ENCODE results near the gene MAT1A.

The MAT1A gene

DNA sequence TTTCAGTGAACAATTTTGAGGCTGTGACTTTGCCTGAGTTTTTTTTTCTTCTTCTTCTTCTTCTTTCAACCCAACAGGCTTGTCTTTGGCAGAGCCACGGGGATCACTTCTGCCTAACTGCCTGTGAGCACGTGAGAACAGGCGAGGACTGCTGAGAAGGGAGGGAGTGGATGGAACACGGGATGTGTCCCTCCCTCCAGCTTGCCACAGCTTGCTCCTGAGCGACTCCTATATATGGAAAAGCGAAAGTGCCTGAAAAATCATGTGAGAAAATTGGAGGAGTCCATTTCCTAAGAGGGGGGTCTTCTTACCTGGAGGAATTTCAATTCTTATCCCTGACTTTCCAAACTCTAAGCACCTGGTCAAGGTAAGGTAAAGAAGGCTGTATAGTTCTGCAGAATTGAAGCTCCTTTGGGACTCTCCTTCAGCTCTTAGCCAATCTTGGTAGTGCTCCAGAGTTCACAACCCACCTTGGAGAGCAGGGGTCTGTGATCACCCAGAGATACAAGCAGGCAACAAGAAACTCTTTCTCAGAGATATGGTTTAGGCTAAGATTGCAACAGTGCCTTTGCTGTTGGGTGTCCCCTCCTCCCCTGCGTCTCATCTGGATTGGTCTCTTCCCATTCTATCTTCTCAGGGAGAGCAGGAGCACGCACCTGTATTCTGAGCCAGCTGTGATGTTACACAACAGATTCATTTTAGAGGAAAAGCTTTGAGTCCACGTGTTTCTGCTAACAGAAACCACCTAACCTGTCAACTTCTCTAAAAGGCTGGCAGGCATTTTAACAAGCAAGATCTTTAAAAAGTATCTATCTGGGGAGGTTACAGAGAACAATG lies at the start of gene MAT1A:
TSS of gene MAT1A (minus strand) at position 208 of the 837 bp plus-strand sequence. CDS start 235 bp downstream, outside the sequence.
- no peak for DNase-seq (ENCODE audit: low spot score)
- TF ChIP-seq, protein P1, sequence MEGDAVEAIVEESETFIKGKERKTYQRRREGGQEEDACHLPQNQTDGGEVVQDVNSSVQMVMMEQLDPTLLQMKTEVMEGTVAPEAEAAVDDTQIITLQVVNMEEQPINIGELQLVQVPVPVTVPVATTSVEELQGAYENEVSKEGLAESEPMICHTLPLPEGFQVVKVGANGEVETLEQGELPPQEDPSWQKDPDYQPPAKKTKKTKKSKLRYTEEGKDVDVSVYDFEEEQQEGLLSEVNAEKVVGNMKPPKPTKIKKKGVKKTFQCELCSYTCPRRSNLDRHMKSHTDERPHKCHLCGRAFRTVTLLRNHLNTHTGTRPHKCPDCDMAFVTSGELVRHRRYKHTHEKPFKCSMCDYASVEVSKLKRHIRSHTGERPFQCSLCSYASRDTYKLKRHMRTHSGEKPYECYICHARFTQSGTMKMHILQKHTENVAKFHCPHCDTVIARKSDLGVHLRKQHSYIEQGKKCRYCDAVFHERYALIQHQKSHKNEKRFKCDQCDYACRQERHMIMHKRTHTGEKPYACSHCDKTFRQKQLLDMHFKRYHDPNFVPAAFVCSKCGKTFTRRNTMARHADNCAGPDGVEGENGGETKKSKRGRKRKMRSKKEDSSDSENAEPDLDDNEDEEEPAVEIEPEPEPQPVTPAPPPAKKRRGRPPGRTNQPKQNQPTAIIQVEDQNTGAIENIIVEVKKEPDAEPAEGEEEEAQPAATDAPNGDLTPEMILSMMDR (IDR thresholded peaks at IDR 0.05; ENCODE audit: extremely low read depth, missing control alignments), result no peak

DNA sequence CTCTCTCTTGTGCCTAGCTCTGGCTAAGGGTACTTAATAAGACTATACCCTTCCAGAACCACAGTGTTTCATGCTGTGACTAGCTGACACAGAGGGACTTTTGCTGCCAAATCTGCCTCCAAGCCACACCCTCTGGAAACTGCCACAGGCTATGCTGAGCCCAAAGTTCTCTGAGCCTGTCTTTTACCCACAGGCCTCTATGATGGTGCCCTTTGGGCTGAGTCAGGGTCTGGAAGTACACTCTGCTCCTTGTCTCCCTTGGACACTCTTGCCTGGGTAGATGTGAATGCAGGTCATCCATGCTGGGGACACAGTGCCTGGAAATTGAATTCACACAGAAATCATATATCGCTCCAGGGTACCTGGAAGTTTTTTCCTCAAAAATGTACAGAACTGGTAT lies 44.5 kb upstream of the MAT1A start:
- no peak for DNase-seq (ENCODE audit: low spot score)
- TF ChIP-seq, protein P1 (IDR thresholded peaks at IDR 0.05; ENCODE audit: extremely low read depth, missing control alignments), result no peak

DNA sequence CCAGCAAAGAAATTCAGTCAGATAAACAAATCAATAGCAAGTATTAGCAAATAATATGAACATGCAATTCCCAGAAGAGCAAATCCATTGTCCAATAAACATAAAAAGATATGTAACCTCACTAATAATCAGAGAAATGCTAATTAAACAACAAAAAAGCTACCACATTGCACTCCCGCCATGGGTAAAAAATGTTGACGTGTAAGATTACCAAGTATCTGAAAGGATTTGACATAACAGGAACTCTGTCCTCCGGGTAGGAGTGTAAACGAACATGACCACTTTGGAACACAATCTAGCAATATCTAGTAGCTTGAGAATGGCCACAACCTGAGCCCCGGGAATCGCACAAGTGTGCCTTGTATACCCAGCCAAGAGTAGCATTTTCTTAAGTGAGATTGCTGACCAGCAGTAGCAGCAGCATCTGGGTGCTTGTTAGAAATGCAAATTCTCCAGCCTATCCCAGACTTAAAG lies 35.5 kb upstream of the MAT1A start:
- no peak for DNase-seq (ENCODE audit: low spot score)
- TF ChIP-seq, protein P1 (IDR thresholded peaks at IDR 0.05; ENCODE audit: extremely low read depth, missing control alignments), result no peak

DNA sequence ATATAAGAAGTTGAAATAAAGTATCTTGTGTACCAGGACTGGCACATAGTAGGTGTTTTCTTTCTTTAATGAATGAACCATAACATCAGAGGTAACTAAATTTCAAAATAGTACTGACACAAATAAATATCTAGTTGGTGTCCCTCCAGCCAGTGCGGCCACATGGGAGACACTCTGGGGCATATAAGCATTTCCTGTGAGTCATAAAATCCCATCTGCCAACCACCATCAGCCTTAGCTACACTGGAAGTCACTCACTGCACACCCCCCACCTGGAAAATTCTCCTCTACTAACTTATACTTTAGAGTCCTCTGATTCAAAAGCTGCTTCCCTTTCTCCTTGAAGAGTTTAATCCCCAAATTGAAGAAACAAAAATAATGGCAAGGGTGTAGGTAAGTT lies 34.6 kb upstream of the MAT1A start:
- TF ChIP-seq, protein P1 (IDR thresholded peaks at IDR 0.05; ENCODE audit: extremely low read depth, missing control alignments), result no peak
- no peak for DNase-seq (ENCODE audit: low spot score)

DNA sequence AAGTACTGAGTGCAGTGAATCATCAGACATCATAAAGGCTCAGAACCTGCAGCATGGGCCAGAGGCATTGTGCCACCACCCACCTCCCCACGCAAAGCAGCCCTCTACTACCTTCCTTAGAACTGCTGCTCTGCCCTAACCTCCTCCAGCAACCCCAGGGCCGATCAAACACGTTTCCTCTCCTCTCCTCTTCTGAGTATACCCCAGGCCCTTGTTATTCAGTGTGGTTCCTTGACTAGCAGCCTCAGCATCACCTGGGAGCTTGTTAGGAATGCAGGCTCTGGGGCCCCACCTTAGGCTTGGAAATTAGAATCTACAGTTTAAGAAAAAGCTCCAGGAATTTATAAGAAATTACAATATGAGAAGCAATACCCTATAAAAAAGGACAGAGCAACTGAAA lies 33.9 kb upstream of the MAT1A start:
- TF ChIP-seq, protein P1 (IDR thresholded peaks at IDR 0.05; ENCODE audit: extremely low read depth, missing control alignments), result no peak
- DNase-seq (ENCODE audit: low spot score), result no peak

DNA sequence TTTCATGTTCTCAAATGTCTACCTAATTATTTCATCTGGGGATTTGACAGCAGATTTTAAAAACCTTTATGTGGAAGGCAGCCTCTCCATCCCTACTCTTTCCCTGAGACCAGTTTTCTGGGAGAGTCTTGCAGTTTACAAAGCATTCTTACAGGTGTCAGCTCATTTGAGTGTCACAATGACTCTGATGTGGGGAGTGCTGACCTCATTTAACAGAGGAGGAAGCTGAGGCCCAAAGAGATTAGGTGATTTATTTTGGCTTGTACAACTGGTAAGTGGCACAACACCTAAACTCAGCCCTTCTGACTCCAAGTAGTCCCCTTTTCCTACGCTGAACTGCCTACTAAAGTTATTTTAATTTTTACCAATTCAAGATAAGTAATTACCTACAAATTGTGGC lies 33.3 kb upstream of the MAT1A start:
- TF ChIP-seq, protein P1 (IDR thresholded peaks at IDR 0.05; ENCODE audit: extremely low read depth, missing control alignments), result no peak
- DNase-seq (ENCODE audit: low spot score), result no peak

DNA sequence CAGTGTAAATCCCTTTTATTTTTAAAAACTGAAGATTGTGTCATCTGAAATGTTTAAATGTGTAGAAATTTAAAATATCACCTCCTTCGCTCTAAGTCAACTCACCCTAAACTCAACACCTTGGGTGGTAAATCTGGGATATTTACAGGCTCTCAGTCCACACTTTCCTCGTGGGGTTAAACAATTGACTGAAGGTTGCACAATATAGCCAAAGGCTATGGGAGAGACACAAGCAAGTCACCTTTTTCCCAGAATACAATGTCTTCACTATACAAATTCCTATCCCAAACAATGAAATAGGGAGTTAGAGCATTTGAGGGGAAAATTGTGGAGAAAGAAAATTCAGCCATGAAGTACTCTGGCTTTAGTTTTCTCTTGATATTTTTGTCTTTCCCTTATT lies 32.7 kb upstream of the MAT1A start:
- DNase-seq (ENCODE audit: low spot score), result no peak
- TF ChIP-seq, protein P1 (IDR thresholded peaks at IDR 0.05; ENCODE audit: extremely low read depth, missing control alignments), result no peak
